GM12878 (cell line): ENCODE data around the gene TRPC4. TPM values are rescaled to one million over a fixed set of nuclear protein-coding genes. Genes with fewer than 3 reads are reported as not detected.

Experiments used
- ATAC-seq: fragments of 200-7000 bp; cut with Tn5 transposase; 3 replicates; pipeline ENCODE4 v1.9.1; 2020; ENCODE audit warnings: mild to moderate bottlenecking, moderate library complexity
- BruUV-seq: library from RNA; stranded (reverse); fragments of 400-500 nt; replicated peaks from 2 replicates; lab custom pipeline; 2021; lab: Mats Ljungman, UMichigan
- CTCF ChIA-PET: fragments of 300-600 bp; sonication (Branson Sonifier 250); formaldehyde crosslinking; extraction: SDS; loops from one replicate; lab custom pipeline; 2021; ENCODE audit warnings: inconsistent platforms; lab: Yijun Ruan, JAX
- POLR2A ChIA-PET: fragments of 350-600 bp; formaldehyde crosslinking; extraction: SDS; loops from one replicate; lab custom pipeline; 2021; ENCODE audit warnings: inconsistent platforms; lab: Charles Lee
- RAD21 ChIA-PET: fragments of 300-600 bp; sonication (Branson Sonifier 250); formaldehyde crosslinking; loops from one replicate; lab custom pipeline; 2023; ENCODE audit warnings: antibody characterized with exemption; ENCODE audit not compliant: unreplicated experiment; lab: Charles Lee
- SMC1A ChIA-PET: fragments of 300-600 bp; sonication (Branson Sonifier 250); formaldehyde crosslinking; loops from one replicate; lab custom pipeline; 2023; ENCODE audit not compliant: unreplicated experiment, uncharacterized antibody; lab: Charles Lee
- DNase-seq: peaks from one replicate; pipeline ENCODE4 v3.0.0-alpha.2; 2011; ENCODE audit warnings: low read depth, low spot score
- FAIRE-seq: peaks from 3 replicates; lab custom pipeline; 2011; peaks lifted over from hg19 to GRCh38; lab: Jason Lieb, UNC
- H2AFZ ChIP-seq: 2 replicates; pipeline ENCODE4 v1.6.0; 2011; ENCODE audit warnings: low read depth, low read length, control low read depth; ENCODE audit not compliant: control insufficient read depth
- H3K27ac ChIP-seq: 2 replicates; pipeline ENCODE4 v1.5.1; 2011; ENCODE audit warnings: control low read depth; ENCODE audit not compliant: control insufficient read depth, insufficient read depth
- H3K27me3 ChIP-seq, 2 experiments: replicated peaks in 1 of 2; 2 replicates each; pipeline versions ENCODE4 v1.6.0 to v1.6.1; 2011; ENCODE audit warnings: low read length in 1 of 2; ENCODE audit not compliant: control insufficient read depth in 2 of 2, insufficient read depth in 2 of 2
- H3K36me3 ChIP-seq, 2 experiments: 2 replicates each; pipeline ENCODE4 v1.5.1; 2011; ENCODE audit warnings: low read length in 1 of 2; ENCODE audit not compliant: control insufficient read depth in 2 of 2, insufficient read depth in 2 of 2
- H3K4me1 ChIP-seq: 2 replicates; pipeline ENCODE4 v1.6.1; 2011; ENCODE audit warnings: mild to moderate bottlenecking, low read length, moderate library complexity, mixed read lengths; ENCODE audit not compliant: control insufficient read depth, insufficient read depth
- H3K4me2 ChIP-seq: 2 replicates; pipeline ENCODE4 v1.6.0; 2011; ENCODE audit warnings: control low read depth; ENCODE audit not compliant: control insufficient read depth, insufficient read depth
- H3K4me3 ChIP-seq: fragments of 200-600 bp; sonication (generic); 2 replicates; pipeline ENCODE4 v1.5.1; 2016
- H3K79me2 ChIP-seq: 2 replicates; pipeline ENCODE4 v1.6.0; 2011; ENCODE audit warnings: low read length; ENCODE audit not compliant: control insufficient read depth, insufficient read depth
- H3K9ac ChIP-seq: 2 replicates; pipeline ENCODE4 v1.8.0; 2011; ENCODE audit warnings: low read length, control low read depth, mixed read lengths; ENCODE audit not compliant: control insufficient read depth, insufficient read depth
- H3K9me3 ChIP-seq: replicated peaks from 3 replicates; pipeline ENCODE4 v1.5.1; 2011; ENCODE audit warnings: mild to moderate bottlenecking, low read length; ENCODE audit not compliant: control insufficient read depth, insufficient read depth
- H4K20me1 ChIP-seq: 2 replicates; pipeline ENCODE4 v1.6.0; 2011; ENCODE audit not compliant: control insufficient read depth, insufficient read depth
- BCL11A ChIP-seq: IDR thresholded peaks from 2 replicates; pipeline ENCODE4 v1.6.1; 2011; ENCODE audit warnings: low read depth, low read length
- CHD1 ChIP-seq: IDR thresholded peaks from 2 replicates; pipeline ENCODE4 v1.6.1; 2012; ENCODE audit warnings: low read depth, low read length, improper control_type of control experiment
- EGR1 ChIP-seq, 2 experiments: IDR thresholded peaks; 1 replicate in 1 of 2; 2 replicates in 1 of 2; pipeline ENCODE4 v1.6.1; 2011 to 2012; ENCODE audit warnings: low read depth in 2 of 2, low read length in 2 of 2, borderline replicate concordance in 1 of 2, mild to moderate bottlenecking in 1 of 2, moderate library complexity in 1 of 2
- FOS ChIP-seq: IDR thresholded peaks from 3 replicates; pipeline ENCODE4 v1.6.1; 2011; ENCODE audit warnings: borderline replicate concordance; ENCODE audit not compliant: insufficient read length; ENCODE audit errors: extremely low read depth
- IKZF1 ChIP-seq: fragments of 450-650 bp; conservative IDR thresholded peaks from 2 replicates; pipeline ENCODE4 v1.6.1; 2017; ENCODE audit warnings: antibody characterized with exemption, mild to moderate bottlenecking
- MLLT1 ChIP-seq: fragments of 450-650 bp; IDR thresholded peaks from 2 replicates; pipeline ENCODE4 v1.6.1; 2016; ENCODE audit warnings: mild to moderate bottlenecking
- NFXL1 ChIP-seq: fragments of 450-650 bp; IDR thresholded peaks from 2 replicates; pipeline ENCODE4 v1.6.1; 2017; ENCODE audit warnings: antibody characterized with exemption, mild to moderate bottlenecking, borderline replicate concordance
- POLR2AphosphoS5 ChIP-seq: IDR thresholded peaks from 2 replicates; pipeline ENCODE4 v1.6.1; 2011; ENCODE audit warnings: mild to moderate bottlenecking, low read length, inconsistent platforms
- SIN3A ChIP-seq: IDR thresholded peaks from 2 replicates; pipeline ENCODE4 v1.6.1; 2012; ENCODE audit warnings: low read depth, low read length, improper control_type of control experiment
- SIX5 ChIP-seq: IDR thresholded peaks from 2 replicates; pipeline ENCODE4 v1.6.1; 2011; ENCODE audit warnings: mild to moderate bottlenecking, low read depth, low read length, moderate library complexity; ENCODE audit not compliant: severe bottlenecking
- YBX1 ChIP-seq: fragments of 450-650 bp; IDR thresholded peaks from 2 replicates; pipeline ENCODE4 v1.6.1; 2016; ENCODE audit warnings: antibody characterized with exemption
- WGBS: methylation state at CpG from one replicate; pipeline ENCODE4 v1.1.6; 2016; ENCODE audit warnings: low lambda C conversion rate; ENCODE audit not compliant: insufficient replicate concordance, insufficient coverage; ENCODE audit errors: missing lambda C conversion rate; 5-methylcytosine and 5-hydroxymethylcytosine counted together
- in situ Hi-C: fragments of 300-500 bp; cut with MboI; formaldehyde crosslinking; loops from 9 replicates; pipeline ENCODE4 v1.14.3; 2018; ENCODE audit warnings: mixed read lengths
- intact Hi-C: fragments of 100-400 bp; cut with micrococcal nuclease; formaldehyde crosslinking; loops from one replicate; pipeline ENCODE4 v1.14.2; 2022; ENCODE audit not compliant: unreplicated experiment
- polyA plus RNA-seq, 11 experiments: library from polyadenylated mRNA; depleted of rRNA in 4 of 11; unstranded in 6 of 11; stranded (reverse) in 5 of 11; fragments of >200 nt; fragmentation: Nextera tagmentation in 4 of 11; fragmentation: Illumina TruSeq in 1 of 11; extraction: Ambion mirVana in 4 of 11; extraction: Trizol in 1 of 11; gene quantifications; 1 replicate in 1 of 11; 2 replicates in 10 of 11; pipeline versions ENCODE4 v1.2.1 to v1.2.3, GENCODE V29; 2011 to 2016; ENCODE audit warnings: inconsistent platforms in 2 of 11, missing spikeins in 2 of 11, low read depth in 1 of 11
- total RNA-seq, 4 experiments: library from RNA; depleted of rRNA in 3 of 4; stranded (reverse); fragments of >200 nt in 3 of 4; fragmentation: Illumina TruSeq in 1 of 4; extraction: Trizol in 1 of 4; gene quantifications; 2 replicates each; pipeline versions ENCODE4 v1.2.1 to v1.2.3, GENCODE V29; 2013 to 2021
- TF ChIP-seq, protein P1 (sequence below): fragments of 450-650 bp; IDR thresholded peaks from 2 replicates; pipeline ENCODE4 v1.6.1; 2018; ENCODE audit warnings: mild to moderate bottlenecking, low read depth, moderate library complexity; ENCODE audit not compliant: partially characterized antibody
- TF ChIP-seq, protein P2 (sequence below): fragments of 450-650 bp; IDR thresholded peaks from 2 replicates; pipeline ENCODE4 v1.6.1; 2017; ENCODE audit warnings: mild to moderate bottlenecking, moderate library complexity

Gene TRPC4
- total and polyA plus RNA-seq, 10 of the 15 experiments (the other 5 are each of a cell fraction or from before 2014, with no cell fraction given): not detected

GRCh38 chr13:37753776-37754175 is 115.8 kb downstream of the TRPC4 start:
- Histone ChIP-seq H3K36me3 (no peaks in the 10 kb centered on the region), H3K4me1 (no peaks in the 10 kb centered on the region), H3K9me3 (no peaks in the 10 kb centered on the region), H2AFZ (no peak overlapping the region), H3K4me2 (no peak overlapping the region), H3K27me3 (no peaks in the 10 kb centered on the region), H3K79me2 (no peaks in the 10 kb centered on the region), H3K27ac (no peak overlapping the region), H3K4me3 (no peak overlapping the region), H4K20me1 (no peaks in the 10 kb centered on the region), H3K9ac (no peak overlapping the region)
- ChIA-PET RAD21 (no interaction called here), SMC1A (no interaction called here), CTCF (no interaction called here), POLR2A (no interaction called here)
- 22% methylated on average over 6 of the region's 6 CpGs for WGBS
- ATAC-seq (no peak), DNase-seq (no peak), FAIRE-seq (no peak)
- BruUV-seq: no TSS peak
- intact Hi-C loops: no loop called here
- in situ Hi-C loops: no loop called here
- TF ChIP-seq YBX1 (no peak), SIN3A (no peak), POLR2AphosphoS5 (no peak), NFXL1 (no peak), EGR1 (IDR thresholded peaks at IDR 0.05; ENCODE audit: borderline replicate concordance in 1 of 2, low read depth in 2 of 2, low read length in 2 of 2) (no peak), IKZF1 (no peak), BCL11A (no peak), FOS (no peak), MLLT1 (no peak), SIX5 (no peak), CHD1 (no peak)
- TF ChIP-seq, protein P1, sequence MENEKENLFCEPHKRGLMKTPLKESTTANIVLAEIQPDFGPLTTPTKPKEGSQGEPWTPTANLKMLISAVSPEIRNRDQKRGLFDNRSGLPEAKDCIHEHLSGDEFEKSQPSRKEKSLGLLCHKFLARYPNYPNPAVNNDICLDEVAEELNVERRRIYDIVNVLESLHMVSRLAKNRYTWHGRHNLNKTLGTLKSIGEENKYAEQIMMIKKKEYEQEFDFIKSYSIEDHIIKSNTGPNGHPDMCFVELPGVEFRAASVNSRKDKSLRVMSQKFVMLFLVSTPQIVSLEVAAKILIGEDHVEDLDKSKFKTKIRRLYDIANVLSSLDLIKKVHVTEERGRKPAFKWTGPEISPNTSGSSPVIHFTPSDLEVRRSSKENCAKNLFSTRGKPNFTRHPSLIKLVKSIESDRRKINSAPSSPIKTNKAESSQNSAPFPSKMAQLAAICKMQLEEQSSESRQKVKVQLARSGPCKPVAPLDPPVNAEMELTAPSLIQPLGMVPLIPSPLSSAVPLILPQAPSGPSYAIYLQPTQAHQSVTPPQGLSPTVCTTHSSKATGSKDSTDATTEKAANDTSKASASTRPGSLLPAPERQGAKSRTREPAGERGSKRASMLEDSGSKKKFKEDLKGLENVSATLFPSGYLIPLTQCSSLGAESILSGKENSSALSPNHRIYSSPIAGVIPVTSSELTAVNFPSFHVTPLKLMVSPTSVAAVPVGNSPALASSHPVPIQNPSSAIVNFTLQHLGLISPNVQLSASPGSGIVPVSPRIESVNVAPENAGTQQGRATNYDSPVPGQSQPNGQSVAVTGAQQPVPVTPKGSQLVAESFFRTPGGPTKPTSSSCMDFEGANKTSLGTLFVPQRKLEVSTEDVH: no peak
- TF ChIP-seq, protein P2, sequence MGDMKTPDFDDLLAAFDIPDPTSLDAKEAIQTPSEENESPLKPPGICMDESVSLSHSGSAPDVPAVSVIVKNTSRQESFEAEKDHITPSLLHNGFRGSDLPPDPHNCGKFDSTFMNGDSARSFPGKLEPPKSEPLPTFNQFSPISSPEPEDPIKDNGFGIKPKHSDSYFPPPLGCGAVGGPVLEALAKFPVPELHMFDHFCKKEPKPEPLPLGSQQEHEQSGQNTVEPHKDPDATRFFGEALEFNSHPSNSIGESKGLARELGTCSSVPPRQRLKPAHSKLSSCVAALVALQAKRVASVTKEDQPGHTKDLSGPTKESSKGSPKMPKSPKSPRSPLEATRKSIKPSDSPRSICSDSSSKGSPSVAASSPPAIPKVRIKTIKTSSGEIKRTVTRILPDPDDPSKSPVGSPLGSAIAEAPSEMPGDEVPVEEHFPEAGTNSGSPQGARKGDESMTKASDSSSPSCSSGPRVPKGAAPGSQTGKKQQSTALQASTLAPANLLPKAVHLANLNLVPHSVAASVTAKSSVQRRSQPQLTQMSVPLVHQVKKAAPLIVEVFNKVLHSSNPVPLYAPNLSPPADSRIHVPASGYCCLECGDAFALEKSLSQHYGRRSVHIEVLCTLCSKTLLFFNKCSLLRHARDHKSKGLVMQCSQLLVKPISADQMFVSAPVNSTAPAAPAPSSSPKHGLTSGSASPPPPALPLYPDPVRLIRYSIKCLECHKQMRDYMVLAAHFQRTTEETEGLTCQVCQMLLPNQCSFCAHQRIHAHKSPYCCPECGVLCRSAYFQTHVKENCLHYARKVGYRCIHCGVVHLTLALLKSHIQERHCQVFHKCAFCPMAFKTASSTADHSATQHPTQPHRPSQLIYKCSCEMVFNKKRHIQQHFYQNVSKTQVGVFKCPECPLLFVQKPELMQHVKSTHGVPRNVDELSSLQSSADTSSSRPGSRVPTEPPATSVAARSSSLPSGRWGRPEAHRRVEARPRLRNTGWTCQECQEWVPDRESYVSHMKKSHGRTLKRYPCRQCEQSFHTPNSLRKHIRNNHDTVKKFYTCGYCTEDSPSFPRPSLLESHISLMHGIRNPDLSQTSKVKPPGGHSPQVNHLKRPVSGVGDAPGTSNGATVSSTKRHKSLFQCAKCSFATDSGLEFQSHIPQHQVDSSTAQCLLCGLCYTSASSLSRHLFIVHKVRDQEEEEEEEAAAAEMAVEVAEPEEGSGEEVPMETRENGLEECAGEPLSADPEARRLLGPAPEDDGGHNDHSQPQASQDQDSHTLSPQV: no peak
